ENCODE measurements around the gene MAPK14. TPM values are rescaled to one million over a fixed set of nuclear protein-coding genes. Genes with fewer than 3 reads are reported as not detected.

Gene MAPK14
- total and polyA plus RNA-seq, 9 of the 15 experiments (the other 6 are each of a cell fraction or from before 2014, with no cell fraction given), result 8.8 to 62.7 (median 35.5) TPM

GRCh38 chr6:36000451-36000850, 27.2 kb upstream of the MAPK14 start:
- Histone ChIP-seq H3K4me2 (ENCODE audit: insufficient read depth, low read length) (no peak overlapping the region), H3K9me1 (ENCODE audit: control insufficient read depth, insufficient read depth, low read length) (no peaks in the 10 kb centered on the region), H3K9me3 (replicated peaks; ENCODE audit: control insufficient read depth, insufficient read depth, low read depth, low read length) (no peaks in the 10 kb centered on the region), H3K36me3 (ENCODE audit: control insufficient read depth, insufficient read depth, low read length) (no peaks in the 10 kb centered on the region), H2AFZ (ENCODE audit: low read depth, low read length) (no peak overlapping the region), H3K27me3 (ENCODE audit: control insufficient read depth in 2 of 2, insufficient read depth in 2 of 2, low read length in 2 of 2) (peaks cover 8 to 22% of the 10 kb centered on the region in 2 experiments; a peak in 4 of 5 replicates), H3K4me3 (no peak overlapping the region), H3K9ac (ENCODE audit: insufficient read depth in 1 of 2, low read depth in 2 of 2, low read length in 2 of 2) (no peak overlapping the region), H3K4me1 (replicated peaks in 1 of 2; ENCODE audit: control insufficient read depth in 2 of 2, insufficient read depth in 2 of 2, low read length in 2 of 2) (no peaks in the 10 kb centered on the region), H3K27ac (ENCODE audit: extremely low read depth, low read depth, low read length) (no peak overlapping the region), H4K20me1 (replicated peaks; ENCODE audit: control insufficient read depth, insufficient read depth, low read length) (no peaks in the 10 kb centered on the region), H3K79me2 (ENCODE audit: control insufficient read depth, insufficient read depth, low read length) (no peaks in the 10 kb centered on the region)
- in situ Hi-C loops (cut with MboI), result no loop called here
- ChIA-PET CTCF (ENCODE audit: low intra/inter-chr PET ratio) (no interaction called here), POLR2A (interaction anchor here (1.2 kb wide), 1 partner anchor 8 kb away, joined by 5 read pairs; no protein-coding TSS in a partner anchor)
- ATAC-seq (no peak), DNase-seq (ENCODE audit: extremely low read depth in 1 of 4, low spot score in 3 of 4) (no peak), FAIRE-seq (no peak)
- intact Hi-C loops (cut with micrococcal nuclease), result no loop called here
- 0% methylated on average over 1 of the region's 1 CpG for WGBS (ENCODE audit: insufficient coverage, low coverage, missing lambda C conversion rate)
- BruUV-seq (replicated peaks), result no TSS peak
- TF ChIP-seq ZNF398 (CRISPR knock-in tag; IDR thresholded peaks at IDR 0.05) (no peak), NBN (IDR thresholded peaks at IDR 0.05; ENCODE audit: low read depth) (no peak), HMG20B (CRISPR knock-in tag; IDR thresholded peaks at IDR 0.05) (no peak), ZNF583 (CRISPR knock-in tag; IDR thresholded peaks at IDR 0.05) (no peak), ZNF212 (CRISPR knock-in tag; IDR thresholded peaks at IDR 0.05) (no peak), NCOR1 (IDR thresholded peaks at IDR 0.05) (no peak), ZNF274 (IDR thresholded peaks at IDR 0.05; ENCODE audit: borderline replicate concordance, low read depth, low read length) (no peak), TCF3 (CRISPR knock-in tag; IDR thresholded peaks at IDR 0.05) (no peak), ZNF764 (CRISPR knock-in tag; IDR thresholded peaks at IDR 0.05; ENCODE audit: low read depth) (no peak), SOX6 (IDR thresholded peaks at IDR 0.05) (no peak), MEIS2 (IDR thresholded peaks at IDR 0.05; ENCODE audit: partially characterized antibody) (no peak)
- TF ChIP-seq, protein P1, sequence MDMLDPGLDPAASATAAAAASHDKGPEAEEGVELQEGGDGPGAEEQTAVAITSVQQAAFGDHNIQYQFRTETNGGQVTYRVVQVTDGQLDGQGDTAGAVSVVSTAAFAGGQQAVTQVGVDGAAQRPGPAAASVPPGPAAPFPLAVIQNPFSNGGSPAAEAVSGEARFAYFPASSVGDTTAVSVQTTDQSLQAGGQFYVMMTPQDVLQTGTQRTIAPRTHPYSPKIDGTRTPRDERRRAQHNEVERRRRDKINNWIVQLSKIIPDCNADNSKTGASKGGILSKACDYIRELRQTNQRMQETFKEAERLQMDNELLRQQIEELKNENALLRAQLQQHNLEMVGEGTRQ (CRISPR knock-in tag; IDR thresholded peaks at IDR 0.05), result no peak
